NT2/D1 (cell line): ENCODE results near the gene HOXA4.

Source experiments
- SUZ12 ChIP-seq: IDR thresholded peaks from 2 replicates; pipeline ENCODE4 v1.6.1; 2011; ENCODE audit not compliant: insufficient read length, insufficient read depth; ENCODE audit errors: extremely low read depth
- YY1 ChIP-seq: IDR thresholded peaks from 2 replicates; pipeline ENCODE4 v1.6.1; 2011; ENCODE audit not compliant: insufficient read length, insufficient read depth
- ZNF274 ChIP-seq: IDR thresholded peaks from 2 replicates; pipeline ENCODE4 v1.6.1; 2011; ENCODE audit warnings: mild to moderate bottlenecking, low read depth, low read length

- TF ChIP-seq ZNF274 (no peak), YY1 (no peak), SUZ12 (no peak)
These were observed 47.8 kb upstream of the HOXA4 start for GRCh38 chr7:27178366-27178765.
